ENCODE results near the gene PRUNE2.

DNA sequence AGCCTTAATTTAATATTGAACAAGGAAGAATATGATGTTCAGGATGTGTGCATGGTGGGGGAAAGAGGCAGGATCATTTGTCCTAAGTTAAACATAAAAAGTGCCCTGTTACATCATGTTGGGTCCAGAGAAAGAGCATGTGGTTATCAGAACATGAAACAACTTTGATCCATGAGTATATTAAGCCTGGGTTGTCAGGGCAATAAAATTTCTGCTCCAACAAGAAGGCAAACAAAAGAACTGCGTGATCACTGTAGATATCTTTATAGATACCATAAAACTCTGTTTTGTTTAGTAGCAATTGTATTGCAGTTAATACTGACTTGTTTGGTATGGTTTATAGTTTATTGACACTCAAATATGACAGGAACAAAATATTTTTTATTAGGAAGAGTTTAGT, 106.4 kb downstream of the PRUNE2 start:
- TF ChIP-seq, protein P1, sequence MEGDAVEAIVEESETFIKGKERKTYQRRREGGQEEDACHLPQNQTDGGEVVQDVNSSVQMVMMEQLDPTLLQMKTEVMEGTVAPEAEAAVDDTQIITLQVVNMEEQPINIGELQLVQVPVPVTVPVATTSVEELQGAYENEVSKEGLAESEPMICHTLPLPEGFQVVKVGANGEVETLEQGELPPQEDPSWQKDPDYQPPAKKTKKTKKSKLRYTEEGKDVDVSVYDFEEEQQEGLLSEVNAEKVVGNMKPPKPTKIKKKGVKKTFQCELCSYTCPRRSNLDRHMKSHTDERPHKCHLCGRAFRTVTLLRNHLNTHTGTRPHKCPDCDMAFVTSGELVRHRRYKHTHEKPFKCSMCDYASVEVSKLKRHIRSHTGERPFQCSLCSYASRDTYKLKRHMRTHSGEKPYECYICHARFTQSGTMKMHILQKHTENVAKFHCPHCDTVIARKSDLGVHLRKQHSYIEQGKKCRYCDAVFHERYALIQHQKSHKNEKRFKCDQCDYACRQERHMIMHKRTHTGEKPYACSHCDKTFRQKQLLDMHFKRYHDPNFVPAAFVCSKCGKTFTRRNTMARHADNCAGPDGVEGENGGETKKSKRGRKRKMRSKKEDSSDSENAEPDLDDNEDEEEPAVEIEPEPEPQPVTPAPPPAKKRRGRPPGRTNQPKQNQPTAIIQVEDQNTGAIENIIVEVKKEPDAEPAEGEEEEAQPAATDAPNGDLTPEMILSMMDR (IDR thresholded peaks at IDR 0.05; ENCODE audit: insufficient read depth, low read depth, low read length) = no peak
- TF ChIP-seq EZH2 (IDR thresholded peaks at IDR 0.05; ENCODE audit: insufficient read depth, low read length) = no peak
